Hematopoietic multipotent progenitor cell treated with erythropoietin and hydrocortisone succinate and interleukin-3 and kit ligand, for 6 days (in vitro differentiated cells): ENCODE results near the gene EIPR1.

ENCODE experiments used
- DNase-seq: peaks from one replicate; pipeline ENCODE4 v3.0.0-alpha.2; 2015

The EIPR1 gene

DNA sequence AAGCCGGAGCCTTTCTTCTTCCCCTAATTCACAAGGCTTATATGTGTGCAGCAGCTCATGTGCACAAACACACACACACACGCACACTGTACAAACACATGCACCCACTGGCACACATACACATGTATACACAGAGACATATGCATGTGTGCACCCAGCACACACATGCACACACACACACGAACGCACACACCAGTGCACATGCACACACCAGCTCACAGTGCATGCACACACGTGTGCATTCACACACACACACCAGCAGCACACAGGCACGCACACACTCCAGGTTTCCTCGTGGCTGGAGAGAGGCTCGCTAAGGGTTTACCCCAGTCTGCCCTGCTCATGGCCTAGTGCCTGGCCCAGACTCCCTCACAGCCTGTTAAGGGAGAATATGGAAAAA, 234.0 kb downstream of the EIPR1 start:
- no peak for DNase-seq

DNA sequence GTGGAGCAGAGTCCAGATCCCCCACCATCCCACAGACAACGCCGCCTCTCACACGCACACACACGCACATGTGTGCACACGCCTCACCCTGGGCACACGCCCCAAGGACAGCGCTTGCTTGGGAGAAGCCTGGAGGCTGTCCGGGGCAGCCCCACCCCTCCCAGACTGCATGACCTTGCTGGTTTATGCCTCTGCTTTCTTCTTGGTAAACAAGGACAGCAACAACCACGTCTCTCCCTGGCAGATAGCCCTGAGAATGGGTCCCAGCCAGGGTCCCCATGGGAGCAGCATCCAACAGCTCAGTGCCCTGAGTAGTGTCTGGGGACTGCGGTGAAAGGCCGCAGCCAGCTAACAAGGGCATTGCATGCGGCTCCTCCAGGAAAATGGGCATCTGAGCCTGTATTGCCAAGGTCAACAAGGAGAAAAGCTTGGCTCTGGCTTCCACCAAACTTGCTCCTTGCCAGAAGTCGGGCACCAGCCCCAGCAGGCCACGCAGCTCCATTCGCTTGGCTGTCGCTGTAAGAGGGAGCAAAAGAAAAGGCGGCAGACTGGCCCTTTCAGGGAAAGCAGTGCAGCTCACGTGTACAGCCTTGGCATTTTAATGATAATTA, 234.6 kb downstream of the EIPR1 start:
- no peak for DNase-seq

GRCh38 chr2:3142210-3142609, 235.4 kb downstream of the EIPR1 start:
- no peak for DNase-seq

- DNase-seq, result no peak
Measured at GRCh38 chr2:3141696-3142095, 235.9 kb downstream of the EIPR1 start.

DNA sequence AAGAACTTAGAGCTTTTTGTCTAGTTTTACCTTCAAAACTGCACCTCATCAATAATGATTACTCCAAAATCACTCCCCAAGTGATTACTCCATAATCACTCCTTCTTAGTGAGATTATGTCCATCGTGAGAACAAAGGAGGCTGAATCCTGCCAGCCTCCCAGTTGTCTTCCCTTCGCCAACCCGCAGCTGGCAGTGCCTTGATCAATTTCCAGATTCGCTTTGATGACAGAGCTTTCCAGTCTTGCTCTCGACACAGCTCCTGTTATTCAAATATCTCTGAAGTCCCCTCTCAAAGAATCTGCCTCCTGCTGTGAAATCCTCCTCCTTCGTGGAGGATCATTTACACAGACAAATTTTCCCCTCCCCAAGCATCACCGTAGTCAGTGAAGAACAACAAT, 237.7 kb downstream of the EIPR1 start:
- DNase-seq, result no peak
